Measurements from ENCODE around the gene ACYP2. TPM values are rescaled to one million over a fixed set of nuclear protein-coding genes. Genes with fewer than 3 reads are reported as not detected.
A peak's percentile ranks its signal among the peaks of the same experiment; 100 is the strongest.

ACYP2 gene
- total and polyA plus RNA-seq, 2 experiments from 2014 or later: 16.6 to 41.6 TPM

DNA sequence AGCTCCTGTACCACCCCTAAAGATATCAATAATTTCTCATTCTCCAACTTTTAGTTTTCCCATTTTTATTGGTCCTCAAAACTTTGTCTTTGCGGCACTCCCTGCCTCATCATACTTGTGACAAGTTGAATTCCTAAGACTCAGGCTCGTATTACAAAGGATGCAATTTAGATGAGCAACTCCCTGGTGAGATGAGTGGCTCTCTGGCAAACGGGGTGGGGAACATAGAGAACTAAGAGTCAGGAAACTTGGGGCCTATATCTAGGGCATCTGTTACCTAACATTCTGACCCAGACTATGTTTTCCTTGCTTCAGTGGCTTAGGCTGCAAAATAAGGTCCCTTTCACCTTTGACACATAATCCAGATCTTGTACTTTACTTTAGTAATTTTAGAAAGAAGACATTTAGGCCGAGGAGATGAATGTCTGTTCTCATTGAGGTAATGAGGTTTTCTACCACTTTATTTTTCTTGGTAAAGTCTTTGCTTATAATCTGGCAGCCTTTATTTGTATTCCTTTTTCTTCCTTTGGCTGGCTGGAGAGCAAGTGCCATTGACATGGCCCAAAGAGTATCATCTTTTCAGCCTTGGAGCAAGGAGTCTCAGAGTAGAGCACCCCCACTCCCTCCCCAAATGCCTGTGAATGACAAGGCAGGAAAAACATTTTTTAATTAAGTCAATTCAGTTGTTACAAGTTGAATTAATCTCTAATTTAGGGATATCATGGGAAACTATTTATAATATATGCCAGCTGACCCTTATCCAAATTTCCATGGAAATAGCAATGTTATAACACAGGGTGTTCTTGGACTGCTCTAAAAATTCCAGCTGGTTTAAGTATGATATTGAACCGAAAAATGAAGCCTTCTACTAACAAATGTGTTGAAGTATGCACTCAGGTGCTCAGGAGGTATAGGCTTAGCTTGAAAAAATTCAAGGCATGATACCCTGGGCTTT lies 125.4 kb downstream of the ACYP2 start:
- Histone ChIP-seq H3K27ac (peak overlapping the region; percentile 80), H2AFZ (0 out of 2 replicates have a peak overlapping the region, but pooled peaks have one; percentile 4), H3K79me2 (ENCODE audit: insufficient read depth) (no peaks in the 10 kb centered on the region), H3K4me2 (ENCODE audit: unreplicated experiment) (peak overlapping the region; percentile 36), H3K27me3 (replicated peaks; ENCODE audit: insufficient read depth) (no peaks in the 10 kb centered on the region), H3K9me2 (ENCODE audit: insufficient read depth) (no peaks in the 10 kb centered on the region), H3F3A (ENCODE audit: insufficient read depth) (peaks cover 26% of the 10 kb centered on the region), H3K36me3 (ENCODE audit: low read depth) (no peaks in the 10 kb centered on the region), H4K20me1 (ENCODE audit: insufficient read depth) (no peaks in the 10 kb centered on the region), H3K9me3 (ENCODE audit: low read depth) (no peaks in the 10 kb centered on the region), H3K4me3 (peak overlapping the region; percentile 19; the same call in 1 of the 2 replicates), H3K9ac (peak overlapping the region; percentile 32), H3K4me1 (ENCODE audit: insufficient read depth) (peaks cover 29% of the 10 kb centered on the region)
- in situ Hi-C loops (cut with MboI): no loop called here
- TF ChIP-seq EZH2 (IDR thresholded peaks at IDR 0.05; ENCODE audit: insufficient read depth, poor library complexity, severe bottlenecking): no peak
- TF ChIP-seq EZH2phosphoT487 (IDR thresholded peaks at IDR 0.05; ENCODE audit: insufficient read depth, low read depth): no peak
- 4 to 6% methylated on average over 5 of the region's 5 CpGs for WGBS, 2 experiments (ENCODE audit: low coverage in 1 of 2, low lambda C conversion rate in 2 of 2, missing lambda C conversion rate in 2 of 2)
- peak; percentile 92 for DNase-seq

DNA sequence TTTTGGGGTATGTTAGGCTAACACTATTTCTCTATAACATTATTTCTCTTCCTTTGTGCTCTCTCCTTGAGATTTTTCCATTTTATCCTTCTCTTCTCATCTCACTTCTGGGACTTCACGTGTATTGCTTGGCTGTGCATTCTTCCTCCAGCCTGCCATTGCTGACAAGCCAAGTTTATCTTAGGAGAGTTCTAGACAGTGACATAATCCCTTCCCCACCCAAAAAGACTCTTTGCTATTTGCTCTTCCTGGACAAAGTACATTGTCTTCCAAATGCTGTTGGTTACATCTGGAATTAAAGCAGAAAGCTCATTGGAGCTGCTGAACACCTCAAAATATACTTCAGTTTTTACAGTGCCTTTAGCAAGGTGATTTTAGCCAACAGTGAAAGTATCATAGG lies 131.7 kb downstream of the ACYP2 start:
- no peak overlapping the region for H3K27ac ChIP-seq
- in situ Hi-C loops (cut with MboI): no loop called here
- no peaks in the 10 kb centered on the region for H3K27me3 ChIP-seq (replicated peaks; ENCODE audit: insufficient read depth)
- no peak for DNase-seq
- WGBS, 2 experiments (ENCODE audit: low coverage in 1 of 2, low lambda C conversion rate in 2 of 2, missing lambda C conversion rate in 2 of 2): 17 to 20% methylated on average over 1 of the region's 1 CpG
- no peaks in the 10 kb centered on the region for H3K36me3 ChIP-seq (ENCODE audit: low read depth)
- no peaks in the 10 kb centered on the region for H3K9me2 ChIP-seq (ENCODE audit: insufficient read depth)
- H3K4me3 ChIP-seq: no peak overlapping the region
- no peaks in the 10 kb centered on the region for H3K4me1 ChIP-seq (ENCODE audit: insufficient read depth)
- H2AFZ ChIP-seq: no peak overlapping the region
- no peaks in the 10 kb centered on the region for H3K9me3 ChIP-seq (ENCODE audit: low read depth)
- no peaks in the 10 kb centered on the region for H3F3A ChIP-seq (ENCODE audit: insufficient read depth)
- no peak overlapping the region for H3K4me2 ChIP-seq (ENCODE audit: unreplicated experiment)
- H4K20me1 ChIP-seq (ENCODE audit: insufficient read depth): no peaks in the 10 kb centered on the region
- H3K79me2 ChIP-seq (ENCODE audit: insufficient read depth): no peaks in the 10 kb centered on the region
- H3K9ac ChIP-seq: no peak overlapping the region
- TF ChIP-seq EZH2phosphoT487 (IDR thresholded peaks at IDR 0.05; ENCODE audit: insufficient read depth, low read depth): no peak

DNA sequence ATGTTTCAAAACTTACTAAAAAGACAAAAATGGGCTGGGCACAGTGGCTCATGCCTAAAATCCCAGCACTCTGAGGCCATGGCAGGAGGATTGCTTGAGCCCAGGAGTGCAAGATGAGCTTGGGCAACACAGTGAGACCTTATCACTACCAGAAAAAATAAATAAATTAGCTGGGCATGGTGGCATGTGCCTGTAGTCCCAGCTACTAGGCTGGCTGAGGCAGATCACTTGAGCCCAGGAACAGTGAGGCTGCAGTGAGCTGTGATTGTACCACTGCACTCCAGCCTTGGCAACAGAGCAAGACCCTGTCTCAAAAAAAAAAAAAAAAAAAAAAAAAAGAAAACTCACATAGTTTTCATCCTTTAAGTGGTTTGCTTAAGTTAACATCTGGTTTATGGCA lies 134.2 kb downstream of the ACYP2 start:
- DNase-seq: no peak
- no peaks in the 10 kb centered on the region for H4K20me1 ChIP-seq (ENCODE audit: insufficient read depth)
- no peaks in the 10 kb centered on the region for H3F3A ChIP-seq (ENCODE audit: insufficient read depth)
- no peak overlapping the region for H3K9ac ChIP-seq
- in situ Hi-C loops (cut with MboI): no loop called here
- no peaks in the 10 kb centered on the region for H3K36me3 ChIP-seq (ENCODE audit: low read depth)
- no peak for TF ChIP-seq EZH2phosphoT487 (IDR thresholded peaks at IDR 0.05; ENCODE audit: insufficient read depth, low read depth)
- TF ChIP-seq EZH2 (IDR thresholded peaks at IDR 0.05; ENCODE audit: insufficient read depth, poor library complexity, severe bottlenecking): no peak
- H3K9me3 ChIP-seq (ENCODE audit: low read depth): no peaks in the 10 kb centered on the region
- H3K4me2 ChIP-seq (ENCODE audit: unreplicated experiment): no peak overlapping the region
- no peak overlapping the region for H2AFZ ChIP-seq
- H3K4me3 ChIP-seq: no peak overlapping the region
- no peaks in the 10 kb centered on the region for H3K79me2 ChIP-seq (ENCODE audit: insufficient read depth)
- no peaks in the 10 kb centered on the region for H3K9me2 ChIP-seq (ENCODE audit: insufficient read depth)
- no peaks in the 10 kb centered on the region for H3K27me3 ChIP-seq (replicated peaks; ENCODE audit: insufficient read depth)
- H3K27ac ChIP-seq: no peak overlapping the region
- H3K4me1 ChIP-seq (ENCODE audit: insufficient read depth): no peaks in the 10 kb centered on the region

DNA sequence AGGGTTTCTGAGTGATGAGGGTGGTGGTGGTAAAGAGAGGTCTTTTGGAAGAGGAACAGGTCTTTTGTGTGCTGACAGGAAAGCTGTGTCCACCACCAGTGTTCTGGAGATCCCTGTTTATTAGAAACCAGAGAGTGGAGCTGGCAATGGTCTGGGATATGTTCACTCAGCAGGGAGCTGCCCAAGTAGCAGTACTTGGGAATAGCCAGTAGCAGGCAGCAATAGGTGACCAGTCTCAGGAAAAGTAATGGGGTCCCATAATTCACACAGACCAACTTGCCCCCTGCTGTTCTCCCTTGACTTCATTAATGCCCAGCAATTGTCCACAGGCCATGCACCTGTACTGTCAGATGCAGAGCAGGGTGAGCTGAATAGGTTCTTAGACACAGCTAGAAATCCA lies 138.8 kb downstream of the ACYP2 start:
- Histone ChIP-seq H2AFZ (no peak overlapping the region), H3K4me1 (ENCODE audit: insufficient read depth) (no peaks in the 10 kb centered on the region; the same call in 1 of the 2 replicates), H3K4me2 (ENCODE audit: unreplicated experiment) (no peak overlapping the region), H3K27me3 (replicated peaks; ENCODE audit: insufficient read depth) (no peaks in the 10 kb centered on the region), H3F3A (ENCODE audit: insufficient read depth) (no peaks in the 10 kb centered on the region), H3K36me3 (ENCODE audit: low read depth) (no peaks in the 10 kb centered on the region), H3K79me2 (ENCODE audit: insufficient read depth) (no peaks in the 10 kb centered on the region), H3K27ac (no peak overlapping the region), H3K9me3 (ENCODE audit: low read depth) (no peaks in the 10 kb centered on the region), H3K9me2 (ENCODE audit: insufficient read depth) (no peaks in the 10 kb centered on the region), H3K9ac (no peak overlapping the region), H3K4me3 (no peak overlapping the region), H4K20me1 (ENCODE audit: insufficient read depth) (no peaks in the 10 kb centered on the region)
- DNase-seq: no peak
- TF ChIP-seq EZH2 (IDR thresholded peaks at IDR 0.05; ENCODE audit: insufficient read depth, poor library complexity, severe bottlenecking) (no peak), EZH2phosphoT487 (IDR thresholded peaks at IDR 0.05; ENCODE audit: insufficient read depth, low read depth) (no peak)
- in situ Hi-C loops (cut with MboI): no loop called here

Measured in GM23248 (cell line).